Measurements from ENCODE around the gene ADRA2C.

ADRA2C gene

GRCh38 chr4:3807311-3807710 is 41.1 kb downstream of the ADRA2C start:
- no peaks in the 10 kb centered on the region for H3K36me3 ChIP-seq
- no peaks in the 10 kb centered on the region for H3K9me3 ChIP-seq
- H3K27me3 ChIP-seq, result peaks cover 22% of the 10 kb centered on the region
- H3K4me1 ChIP-seq (ENCODE audit: control insufficient read depth in 1 of 2, insufficient read depth in 1 of 2, low read depth in 1 of 2, low read length in 1 of 2), result no peaks in the 10 kb centered on the region
- H3K27ac ChIP-seq, result no peak overlapping the region
- TF ChIP-seq CTCF (IDR thresholded peaks at IDR 0.05), result no peak
- no peak overlapping the region for H3K4me3 ChIP-seq (ENCODE audit: low read depth in 1 of 2, low read length in 1 of 2)

- TF ChIP-seq CTCF (IDR thresholded peaks at IDR 0.05), result no peak
- Histone ChIP-seq H3K27me3 (peaks cover 22% of the 10 kb centered on the region), H3K36me3 (no peaks in the 10 kb centered on the region), H3K27ac (no peak overlapping the region), H3K4me3 (ENCODE audit: low read depth in 1 of 2, low read length in 1 of 2) (no peak overlapping the region), H3K4me1 (ENCODE audit: control insufficient read depth in 1 of 2, insufficient read depth in 1 of 2, low read depth in 1 of 2, low read length in 1 of 2) (no peaks in the 10 kb centered on the region), H3K9me3 (no peaks in the 10 kb centered on the region)
These were observed 41.8 kb downstream of the ADRA2C start for GRCh38 chr4:3807822-3808496.

- no peaks in the 10 kb centered on the region for H3K9me3 ChIP-seq
- H3K36me3 ChIP-seq, result no peaks in the 10 kb centered on the region
- H3K27ac ChIP-seq, result no peak overlapping the region
- no peak for TF ChIP-seq CTCF (IDR thresholded peaks at IDR 0.05)
- H3K4me1 ChIP-seq (ENCODE audit: control insufficient read depth in 1 of 2, insufficient read depth in 1 of 2, low read depth in 1 of 2, low read length in 1 of 2), result no peaks in the 10 kb centered on the region
- no peak overlapping the region for H3K4me3 ChIP-seq (ENCODE audit: low read depth in 1 of 2, low read length in 1 of 2)
- peaks cover 22% of the 10 kb centered on the region for H3K27me3 ChIP-seq
These were observed 42.4 kb downstream of the ADRA2C start for GRCh38 chr4:3808597-3808996.

- Histone ChIP-seq H3K27me3 (peaks cover 22% of the 10 kb centered on the region), H3K27ac (no peak overlapping the region)
These were observed 42.8 kb downstream of the ADRA2C start for GRCh38 chr4:3809028-3809427.

GRCh38 chr4:3809451-3810110 is 43.4 kb downstream of the ADRA2C start:
- no peak overlapping the region for H3K4me3 ChIP-seq (ENCODE audit: low read depth in 1 of 2, low read length in 1 of 2)
- H3K4me1 ChIP-seq (ENCODE audit: control insufficient read depth in 1 of 2, insufficient read depth in 1 of 2, low read depth in 1 of 2, low read length in 1 of 2), result no peaks in the 10 kb centered on the region
- no peaks in the 10 kb centered on the region for H3K9me3 ChIP-seq
- TF ChIP-seq CTCF (IDR thresholded peaks at IDR 0.05), result no peak
- H3K36me3 ChIP-seq, result no peaks in the 10 kb centered on the region
- peaks cover 22% of the 10 kb centered on the region for H3K27me3 ChIP-seq
- H3K27ac ChIP-seq, result no peak overlapping the region

More at GRCh38 chr4:3809028-3809427, 42.8 kb downstream of the ADRA2C start:
- no peaks in the 10 kb centered on the region for H3K9me3 ChIP-seq
- no peak overlapping the region for H3K4me3 ChIP-seq (ENCODE audit: low read depth in 1 of 2, low read length in 1 of 2)
- no peaks in the 10 kb centered on the region for H3K4me1 ChIP-seq (ENCODE audit: control insufficient read depth in 1 of 2, insufficient read depth in 1 of 2, low read depth in 1 of 2, low read length in 1 of 2)
- no peaks in the 10 kb centered on the region for H3K36me3 ChIP-seq
- TF ChIP-seq CTCF (IDR thresholded peaks at IDR 0.05), result no peak

Measured in neutrophil (primary cell).